ENCODE results near the gene BLNK. TPM values are rescaled to one million over a fixed set of nuclear protein-coding genes. Genes with fewer than 3 reads are reported as not detected.
"Not testable (repeated sequence)": the region's sequence is repeated elsewhere in the genome, so short reads cannot be mapped to it uniquely, and the experiment has no call there.

Gene BLNK
- total RNA-seq, 1 donor: 1.3 TPM

- DNase-seq (ENCODE audit: low read depth in 2 of 3, low spot score in 2 of 3): no peak
Observed at GRCh38 chr10:96230527-96230926, 40.8 kb downstream of the BLNK start.

- peak; percentile 56 to 92 (median 88) for DNase-seq (ENCODE audit: low read depth in 2 of 3, low spot score in 2 of 3)
Observed at GRCh38 chr10:96229568-96230030, 41.8 kb downstream of the BLNK start.

- DNase-seq (ENCODE audit: low read depth in 2 of 3, low spot score in 2 of 3): no peak
Observed at GRCh38 chr10:96228408-96228994, 42.9 kb downstream of the BLNK start.

- DNase-seq (ENCODE audit: low read depth in 2 of 3, low spot score in 2 of 3): no peak
Observed at GRCh38 chr10:96227206-96227605, 44.2 kb downstream of the BLNK start.

GRCh38 chr10:96225119-96225518, 46.2 kb downstream of the BLNK start:
- no peak for DNase-seq (ENCODE audit: low read depth in 2 of 3, low spot score in 2 of 3)

- no peak for DNase-seq (ENCODE audit: low read depth in 2 of 3, low spot score in 2 of 3)
Observed at GRCh38 chr10:96222908-96223307, 48.5 kb downstream of the BLNK start.

GRCh38 chr10:96222441-96222840, 48.9 kb downstream of the BLNK start:
- no peak for DNase-seq (ENCODE audit: low read depth in 2 of 3, low spot score in 2 of 3)

- no peak for DNase-seq (ENCODE audit: low read depth in 2 of 3, low spot score in 2 of 3)
Observed at GRCh38 chr10:96218826-96219225, 52.5 kb downstream of the BLNK start.

GRCh38 chr10:96217711-96218110, 53.7 kb downstream of the BLNK start:
- no peak for DNase-seq (ENCODE audit: low read depth in 2 of 3, low spot score in 2 of 3)

GRCh38 chr10:96216775-96217174, 54.6 kb downstream of the BLNK start:
- DNase-seq (ENCODE audit: low read depth in 2 of 3, low spot score in 2 of 3): no peak

- DNase-seq (ENCODE audit: low read depth in 2 of 3, low spot score in 2 of 3): no peak
Observed at GRCh38 chr10:96212911-96213310, 58.5 kb downstream of the BLNK start.

- no peak for DNase-seq (ENCODE audit: low read depth in 2 of 3, low spot score in 2 of 3)
Observed at GRCh38 chr10:96211764-96212163, 59.6 kb downstream of the BLNK start.

- DNase-seq (ENCODE audit: low read depth in 2 of 3, low spot score in 2 of 3): no peak
Observed at GRCh38 chr10:96208946-96209345, 62.4 kb downstream of the BLNK start.

GRCh38 chr10:96208271-96208670, 63.1 kb downstream of the BLNK start:
- no peak for DNase-seq (ENCODE audit: low read depth in 2 of 3, low spot score in 2 of 3)

GRCh38 chr10:96205580-96205979, 65.8 kb downstream of the BLNK start:
- no peak for DNase-seq (ENCODE audit: low read depth in 2 of 3, low spot score in 2 of 3)

- no peak for DNase-seq (ENCODE audit: low read depth in 2 of 3, low spot score in 2 of 3)
Observed at GRCh38 chr10:96201525-96201924, 69.8 kb downstream of the BLNK start.

GRCh38 chr10:96189505-96189904, 81.9 kb downstream of the BLNK start:
- not testable (repeated sequence) for DNase-seq (ENCODE audit: low read depth in 2 of 3, low spot score in 2 of 3)

GRCh38 chr10:96188916-96189315, 82.5 kb downstream of the BLNK start:
- no peak for DNase-seq (ENCODE audit: low read depth in 2 of 3, low spot score in 2 of 3)

GRCh38 chr10:96188421-96188820, 82.9 kb downstream of the BLNK start:
- no peak for DNase-seq (ENCODE audit: low read depth in 2 of 3, low spot score in 2 of 3)

- no peak for DNase-seq (ENCODE audit: low read depth in 2 of 3, low spot score in 2 of 3)
Observed at GRCh38 chr10:96176985-96177384, 94.4 kb downstream of the BLNK start.

- no peak for DNase-seq (ENCODE audit: low read depth in 2 of 3, low spot score in 2 of 3)
Observed at GRCh38 chr10:96172666-96173065, 98.7 kb downstream of the BLNK start.

- no peak for DNase-seq (ENCODE audit: low read depth in 2 of 3, low spot score in 2 of 3)
Observed at GRCh38 chr10:96170230-96170629, 101.1 kb downstream of the BLNK start.

- peak in 1 of 3 donors; percentile 26 for DNase-seq (ENCODE audit: low read depth in 2 of 3, low spot score in 2 of 3)
Observed at GRCh38 chr10:96168546-96168945, 102.8 kb downstream of the BLNK start.
